AG04450 (cell line): ENCODE data around the gene GPATCH1. TPM values are rescaled to one million over a fixed set of nuclear protein-coding genes. Genes with fewer than 3 reads are reported as not detected.

Experiments used
- CTCF ChIA-PET: fragments of 300-600, 350-600 bp; formaldehyde crosslinking; extraction: SDS; loops from one replicate; lab custom pipeline; 2022; ENCODE audit warnings: antibody characterized with exemption, inconsistent platforms; lab: Charles Lee
- POLR2A ChIA-PET: fragments of 350-600 bp; formaldehyde crosslinking; extraction: SDS; loops from one replicate; lab custom pipeline; 2021; ENCODE audit warnings: antibody characterized with exemption, inconsistent platforms; lab: Yijun Ruan, JAX
- DNase-seq: peaks from one replicate; pipeline ENCODE4 v3.0.0-alpha.2; 2011; ENCODE audit warnings: low read depth, low spot score
- H3K27ac ChIP-seq: one replicate; pipeline ENCODE4 v1.5.1; 2012; ENCODE audit warnings: low read depth, low read length, control low read depth
- H3K27me3 ChIP-seq: one replicate; pipeline ENCODE4 v1.6.0; 2012; ENCODE audit warnings: low read length; ENCODE audit not compliant: control insufficient read depth, insufficient read depth
- H3K4me3 ChIP-seq: 2 replicates; pipeline ENCODE4 v1.5.1; 2011; ENCODE audit warnings: mild to moderate bottlenecking, low read depth, low read length, control low read depth
- H3K9me3 ChIP-seq: 2 replicates; pipeline ENCODE4 v1.5.1; 2012; ENCODE audit warnings: low read length; ENCODE audit not compliant: control insufficient read depth, insufficient read depth
- polyA plus RNA-seq: library from polyadenylated mRNA; depleted of rRNA; stranded (reverse); fragments of >200 nt; gene quantifications from 2 replicates; pipeline ENCODE4 v1.2.3, GENCODE V29; 2011
- TF ChIP-seq, protein P1 (sequence below): IDR thresholded peaks from 2 replicates; pipeline ENCODE4 v1.5.1; 2011; ENCODE audit warnings: low read depth, low read length, control low read depth, inconsistent platforms

GPATCH1 gene
- polyA plus RNA-seq, 1 experiment, result 7.9 TPM

DNA sequence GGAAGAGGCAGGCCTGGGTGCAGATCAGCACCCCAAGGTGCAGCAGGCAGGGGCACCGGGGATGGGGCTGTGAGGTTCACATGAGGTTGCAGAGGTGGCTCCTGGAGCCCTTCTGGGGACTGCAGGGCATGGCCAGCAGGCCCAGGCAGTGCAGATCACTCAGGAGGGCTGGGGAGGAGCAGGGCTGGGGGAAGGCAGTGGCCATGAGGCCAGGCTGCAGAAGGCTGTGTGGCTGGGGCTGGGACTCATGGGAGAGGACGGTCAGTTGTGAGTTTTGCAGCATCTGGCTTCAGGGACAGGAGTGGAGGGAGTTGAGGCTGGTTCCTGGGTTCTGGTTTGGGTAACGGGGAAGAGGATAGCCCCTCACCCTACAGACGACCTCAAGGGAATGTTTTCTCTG is 58.2 kb downstream of the GPATCH1 start:
- H3K27me3 ChIP-seq, result peaks cover 5% of the 10 kb centered on the region
- H3K9me3 ChIP-seq, result no peaks in the 10 kb centered on the region; the same call in 1 of the 2 replicates
- TF ChIP-seq, protein P1, sequence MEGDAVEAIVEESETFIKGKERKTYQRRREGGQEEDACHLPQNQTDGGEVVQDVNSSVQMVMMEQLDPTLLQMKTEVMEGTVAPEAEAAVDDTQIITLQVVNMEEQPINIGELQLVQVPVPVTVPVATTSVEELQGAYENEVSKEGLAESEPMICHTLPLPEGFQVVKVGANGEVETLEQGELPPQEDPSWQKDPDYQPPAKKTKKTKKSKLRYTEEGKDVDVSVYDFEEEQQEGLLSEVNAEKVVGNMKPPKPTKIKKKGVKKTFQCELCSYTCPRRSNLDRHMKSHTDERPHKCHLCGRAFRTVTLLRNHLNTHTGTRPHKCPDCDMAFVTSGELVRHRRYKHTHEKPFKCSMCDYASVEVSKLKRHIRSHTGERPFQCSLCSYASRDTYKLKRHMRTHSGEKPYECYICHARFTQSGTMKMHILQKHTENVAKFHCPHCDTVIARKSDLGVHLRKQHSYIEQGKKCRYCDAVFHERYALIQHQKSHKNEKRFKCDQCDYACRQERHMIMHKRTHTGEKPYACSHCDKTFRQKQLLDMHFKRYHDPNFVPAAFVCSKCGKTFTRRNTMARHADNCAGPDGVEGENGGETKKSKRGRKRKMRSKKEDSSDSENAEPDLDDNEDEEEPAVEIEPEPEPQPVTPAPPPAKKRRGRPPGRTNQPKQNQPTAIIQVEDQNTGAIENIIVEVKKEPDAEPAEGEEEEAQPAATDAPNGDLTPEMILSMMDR, result no peak
- POLR2A ChIA-PET, result no interaction called here
- CTCF ChIA-PET, result interaction anchor here (1.2 kb wide), 1 partner anchor 45 kb away, joined by 4 read pairs; no protein-coding TSS in a partner anchor
- no peak for DNase-seq
- H3K27ac ChIP-seq, result no peak overlapping the region
- H3K4me3 ChIP-seq, result no peak overlapping the region

GRCh38 chr19:33143897-33144405 is 63.0 kb downstream of the GPATCH1 start:
- Histone ChIP-seq H3K4me3 (no peak overlapping the region), H3K27me3 (peaks cover 7% of the 10 kb centered on the region), H3K9me3 (no peaks in the 10 kb centered on the region; the same call in 1 of the 2 replicates), H3K27ac (no peak overlapping the region)
- TF ChIP-seq, protein P1, result peak; percentile 96
- DNase-seq, result peak; percentile 6
- ChIA-PET POLR2A (no interaction called here), CTCF (interaction anchor here (0.6 to 2.5 kb wide), 14 partner anchors 12 to 88 kb away, joined by 3 to 74 read pairs (median 4); partner anchors contain the start of gene WDR88)

- DNase-seq, result no peak
- Histone ChIP-seq H3K9me3 (no peaks in the 10 kb centered on the region), H3K4me3 (no peak overlapping the region), H3K27ac (no peak overlapping the region), H3K27me3 (peaks cover 7% of the 10 kb centered on the region)
- TF ChIP-seq, protein P1, result no peak
- CTCF ChIA-PET, result interaction anchor here (0.9 to 2.5 kb wide), 3 partner anchors 22 to 39 kb away, joined by 17 to 74 read pairs (median 17); no protein-coding TSS in a partner anchor
- POLR2A ChIA-PET, result no interaction called here
These were observed 65.2 kb downstream of the GPATCH1 start for GRCh38 chr19:33146209-33146608.

DNA sequence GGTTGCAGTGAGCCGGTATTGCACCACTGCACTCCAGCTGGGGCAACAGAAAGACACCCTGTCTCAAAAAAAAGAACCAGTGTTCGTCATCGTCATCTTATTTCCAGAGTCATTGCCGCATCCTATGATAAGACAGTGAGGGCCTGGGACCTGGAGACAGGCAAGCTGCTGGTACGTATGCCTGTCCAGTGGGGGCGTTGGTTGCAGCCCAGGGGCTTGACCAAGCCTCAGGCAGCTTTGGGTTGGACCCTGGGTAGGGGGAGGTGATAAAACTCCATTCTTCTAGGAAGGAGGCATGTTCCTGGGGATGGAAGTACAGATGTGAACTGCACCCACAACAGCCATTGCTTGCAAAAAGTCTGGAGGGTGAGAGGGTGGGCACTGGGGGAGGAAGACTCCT is 66.6 kb downstream of the GPATCH1 start:
- CTCF ChIA-PET, result interaction anchor here (1.3 to 2.3 kb wide), 2 partner anchors 29 to 36 kb away, joined by 3 to 17 read pairs; no protein-coding TSS in a partner anchor

More for the DNA sequence above, 66.6 kb downstream of the GPATCH1 start:
- no peaks in the 10 kb centered on the region for H3K9me3 ChIP-seq
- POLR2A ChIA-PET, result no interaction called here
- H3K4me3 ChIP-seq, result no peak overlapping the region
- TF ChIP-seq, protein P1, result no peak
- no peak overlapping the region for H3K27ac ChIP-seq
- no peak for DNase-seq
- H3K27me3 ChIP-seq, result peaks cover 2% of the 10 kb centered on the region
